GM19238 (cell line): ENCODE measurements around the gene HEATR9.

Experiments
- DNase-seq: peaks from one replicate; pipeline ENCODE4 v3.0.0; 2011; ENCODE audit warnings: low spot score; ENCODE audit not compliant: insufficient read length

HEATR9 gene

DNA sequence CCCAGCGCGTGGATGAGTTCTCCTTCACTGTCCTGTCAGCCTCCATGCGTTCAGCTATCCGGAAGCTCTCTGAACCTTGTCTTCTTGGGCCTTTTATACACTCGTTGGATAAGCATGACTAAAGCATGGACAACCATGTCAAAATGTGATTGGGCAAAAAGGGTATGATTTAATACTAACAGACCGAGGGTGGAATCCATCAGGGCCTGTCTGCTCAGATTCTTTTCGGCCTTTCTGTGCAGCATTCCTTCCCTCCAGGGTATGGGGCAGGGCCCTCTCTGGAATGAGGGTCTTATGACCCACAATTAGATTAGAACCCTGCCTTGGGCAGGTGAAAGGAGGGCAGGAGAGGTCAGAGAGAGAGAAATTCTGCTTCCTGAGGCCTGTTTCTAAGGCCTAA lies 25.5 kb upstream of the HEATR9 start:
- DNase-seq: no peak

DNA sequence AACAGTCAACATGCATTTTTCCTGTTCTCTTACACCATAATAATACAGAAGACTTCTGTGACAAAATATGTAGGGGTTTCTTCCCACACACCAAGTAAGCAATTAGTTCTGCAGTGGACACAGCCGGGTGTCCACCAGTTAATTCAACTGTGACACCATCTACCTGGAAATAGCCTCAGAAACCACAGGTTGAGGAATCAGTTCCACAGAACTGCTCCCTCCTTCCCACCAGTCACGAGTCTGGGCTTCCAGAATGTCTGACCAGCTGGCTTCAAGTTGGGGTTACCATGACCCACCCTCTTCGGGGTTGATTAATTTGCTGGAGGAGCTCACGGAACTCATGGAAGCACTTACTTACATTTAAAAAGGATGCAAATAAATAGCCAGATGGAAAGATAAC lies 25.1 kb upstream of the HEATR9 start:
- no peak for DNase-seq

DNA sequence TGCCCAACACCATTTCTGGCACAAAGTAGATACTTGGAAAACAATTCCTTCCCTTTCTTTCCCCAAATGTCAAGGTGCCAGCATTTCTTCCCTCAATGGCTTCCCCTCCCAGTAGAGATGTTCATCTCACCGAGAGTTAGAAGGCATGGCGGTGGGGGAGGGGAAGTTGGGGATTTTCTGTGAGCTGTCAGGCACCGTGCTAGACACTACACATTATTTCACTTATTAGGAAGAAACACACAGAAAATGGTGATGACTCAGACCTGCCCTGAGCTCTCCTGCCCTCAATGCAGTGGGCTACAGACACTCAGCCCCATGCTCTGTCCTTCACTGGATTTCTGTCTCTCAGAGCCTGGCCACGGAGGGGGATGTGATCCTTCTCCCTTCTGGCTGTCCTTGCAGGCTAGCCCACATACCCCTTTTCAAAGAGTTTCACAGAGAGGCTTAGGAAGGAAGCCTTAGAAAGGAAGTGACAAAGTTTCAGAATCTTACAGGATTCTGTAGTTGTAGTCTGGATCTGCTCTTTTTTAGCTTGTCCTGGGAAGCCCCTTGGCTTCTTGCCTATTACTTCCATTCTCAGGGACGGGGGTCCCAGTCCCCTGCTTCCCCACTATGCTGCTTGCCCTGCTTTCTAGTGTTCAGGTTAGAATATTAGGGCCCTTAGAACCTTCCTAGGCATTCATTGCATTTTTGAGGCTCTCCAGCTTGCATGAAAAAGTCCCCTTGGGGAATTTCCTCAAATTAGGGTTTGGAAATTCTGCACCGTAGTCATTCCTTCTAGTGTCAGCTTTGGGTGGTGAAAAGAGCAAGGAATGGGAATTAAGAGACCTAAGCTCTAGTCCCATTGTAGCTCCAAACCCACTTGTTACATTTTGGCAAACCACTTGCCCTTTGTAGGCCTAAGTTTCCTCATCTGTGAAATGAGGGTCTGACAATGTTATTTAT lies 23.7 kb upstream of the HEATR9 start:
- DNase-seq: no peak

DNA sequence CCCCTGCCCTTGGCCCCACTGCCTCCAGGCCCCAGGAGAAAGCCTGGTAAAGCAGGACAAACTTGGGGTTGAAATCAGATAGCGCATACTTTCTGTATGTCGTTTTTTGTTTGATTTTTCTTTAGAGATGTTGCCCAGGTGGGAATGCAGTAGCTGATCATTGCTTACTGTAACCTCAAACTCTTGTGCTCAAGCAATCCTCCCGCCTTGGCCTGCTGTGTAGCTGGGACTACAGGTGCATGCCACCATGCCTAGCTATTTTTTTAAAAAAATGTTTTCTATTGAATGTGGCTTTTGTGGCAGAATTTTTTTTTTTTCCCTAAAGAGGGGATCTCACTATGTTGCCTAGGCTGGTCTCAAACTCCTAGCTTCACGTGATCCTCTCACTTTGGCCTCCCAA lies 22.6 kb upstream of the HEATR9 start:
- no peak for DNase-seq

DNA sequence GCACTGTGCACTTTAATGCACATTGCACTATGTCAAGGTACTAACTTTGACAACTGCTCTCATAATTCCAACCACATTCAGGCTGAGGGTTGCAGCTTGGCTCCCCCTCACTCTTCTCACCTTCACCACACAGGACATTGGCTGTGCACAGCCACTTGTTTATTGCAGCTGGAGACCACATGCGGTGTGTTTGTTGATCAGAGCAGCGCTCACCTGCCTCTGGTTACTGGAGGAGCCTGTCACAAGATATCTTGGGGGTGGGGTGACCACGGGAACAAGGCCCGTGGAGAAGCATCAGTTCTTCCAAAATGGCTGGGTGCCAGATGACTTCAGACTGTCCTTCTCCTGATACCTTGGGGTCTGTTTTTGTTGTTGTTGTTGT lies 22.1 kb upstream of the HEATR9 start:
- no peak for DNase-seq

DNA sequence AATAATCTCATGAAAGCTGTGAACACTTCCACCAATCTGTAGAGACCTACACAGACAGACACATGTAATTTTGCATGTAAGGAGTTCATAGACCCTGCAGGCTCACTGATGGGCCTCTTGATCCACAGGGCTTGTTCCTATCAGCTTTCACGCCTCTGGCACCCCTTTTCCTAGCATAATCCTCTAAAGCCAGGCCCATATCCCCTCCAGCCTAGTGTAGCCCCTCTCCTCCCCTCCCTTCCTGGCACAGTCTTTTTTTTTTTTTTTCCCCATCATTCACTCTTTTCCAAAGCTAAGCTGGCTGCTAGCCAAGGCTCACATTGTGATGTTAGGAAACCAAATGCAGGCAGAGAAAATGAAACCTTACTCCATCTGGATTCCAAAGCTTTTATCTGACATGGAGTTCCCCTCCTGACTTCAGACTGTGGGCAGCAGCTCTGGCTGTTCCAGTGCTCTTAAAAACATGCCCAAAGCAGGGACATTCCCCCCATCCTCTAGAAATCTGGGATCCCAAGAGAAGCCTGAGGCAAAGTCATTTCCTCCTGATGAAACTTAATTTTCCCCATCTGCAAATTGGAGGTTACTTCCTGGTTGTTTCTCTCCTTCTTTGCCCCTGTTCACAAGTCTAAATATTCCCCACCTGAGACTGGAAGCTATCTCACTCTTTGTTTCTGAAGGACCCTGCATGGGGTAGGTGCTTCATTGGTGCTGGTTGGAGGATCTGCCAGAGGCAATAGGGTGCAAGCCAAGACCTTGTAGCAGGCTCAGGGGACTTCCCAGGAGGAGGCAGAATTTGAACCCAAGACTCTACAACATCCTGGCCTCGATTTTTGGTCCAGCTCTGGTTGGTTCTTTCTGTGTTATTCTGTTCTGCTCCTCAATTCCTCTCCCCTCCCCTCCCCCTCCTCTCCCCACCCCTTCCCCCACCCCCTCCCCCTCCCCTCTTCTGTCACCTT lies 21.4 kb upstream of the HEATR9 start:
- no peak for DNase-seq

DNA sequence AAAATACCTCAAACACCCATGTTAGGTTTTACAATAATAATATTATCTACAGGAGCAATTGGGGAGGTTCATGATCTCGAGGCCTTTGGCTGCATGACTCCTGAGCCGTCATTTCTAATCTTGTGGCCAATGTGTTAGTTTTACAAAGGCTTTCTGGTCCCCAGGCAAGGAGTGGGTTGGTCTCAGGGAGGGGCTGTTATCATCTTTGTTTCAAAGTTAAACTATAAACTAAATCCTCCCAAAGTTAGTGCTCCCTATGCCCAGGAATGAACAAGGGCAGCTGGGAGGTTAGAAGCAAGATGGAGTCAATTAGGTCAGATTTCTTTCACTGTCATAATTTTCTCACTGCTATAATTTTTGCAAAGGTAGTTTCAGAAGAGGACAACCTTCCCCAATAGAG lies 20.6 kb upstream of the HEATR9 start:
- DNase-seq: no peak

DNA sequence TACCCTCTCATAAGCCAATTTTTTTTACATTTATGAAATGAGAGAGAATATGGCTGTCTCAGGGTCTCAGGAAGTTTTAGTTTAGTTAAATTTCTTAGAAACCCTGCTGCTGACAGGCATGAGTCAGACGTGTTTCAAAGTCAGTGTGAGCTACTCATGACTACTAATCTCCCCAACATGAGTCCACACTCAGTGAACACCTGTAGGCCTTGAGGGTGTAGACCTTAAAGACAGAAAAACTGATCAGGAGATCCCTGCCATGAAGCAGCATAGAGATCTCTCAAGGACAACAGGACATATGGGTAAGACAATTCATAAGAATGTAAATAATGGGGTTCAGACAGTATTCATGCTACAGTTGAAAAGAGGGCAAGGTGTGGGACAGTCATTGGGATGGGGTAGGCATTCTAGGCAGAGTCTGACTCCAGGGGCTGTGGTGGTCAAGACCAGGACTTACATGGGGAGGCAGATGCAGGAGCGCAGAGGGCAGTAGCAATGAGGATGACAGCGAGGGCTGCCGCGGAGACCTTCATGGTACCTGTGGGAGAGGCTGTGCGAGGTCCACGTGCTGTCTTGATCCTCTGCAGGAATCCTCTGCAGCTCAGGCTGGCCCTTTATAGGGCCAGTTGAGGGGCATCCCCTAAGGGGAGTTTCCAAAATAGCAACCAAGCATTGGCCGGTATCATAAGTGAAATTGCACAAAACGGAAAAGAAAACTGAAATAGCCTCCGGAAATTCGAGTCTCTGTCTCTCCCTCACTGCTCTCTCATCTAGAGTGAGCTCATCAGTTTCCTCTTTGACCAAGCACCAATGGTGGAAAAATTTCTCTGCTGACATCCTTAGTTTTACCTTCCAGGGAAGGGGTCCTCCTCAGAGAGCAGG lies 11.3 kb upstream of the HEATR9 start, which contains the start of gene CCL5:
Gene CCL5 (minus strand): TSS at position 588 of the 882 bp plus-strand sequence.
- peak; percentile 76 for DNase-seq

DNA sequence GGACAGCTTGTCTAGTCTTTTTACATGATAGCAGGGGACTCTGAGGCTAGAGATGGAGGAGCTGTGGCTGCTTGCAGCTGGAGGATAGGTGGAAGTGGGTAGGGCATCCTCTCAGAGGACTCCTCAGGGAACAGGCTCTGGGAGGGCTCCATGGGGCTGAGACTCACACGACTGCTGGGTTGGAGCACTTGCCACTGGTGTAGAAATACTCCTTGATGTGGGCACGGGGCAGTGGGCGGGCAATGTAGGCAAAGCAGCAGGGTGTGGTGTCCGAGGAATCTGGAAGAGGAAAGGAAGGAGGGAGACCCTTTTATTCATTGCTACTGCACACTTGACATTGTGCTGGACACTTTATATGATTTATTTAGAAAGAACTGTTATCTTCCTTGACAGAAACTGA lies 9.7 kb upstream of the HEATR9 start:
- DNase-seq: no peak

DNA sequence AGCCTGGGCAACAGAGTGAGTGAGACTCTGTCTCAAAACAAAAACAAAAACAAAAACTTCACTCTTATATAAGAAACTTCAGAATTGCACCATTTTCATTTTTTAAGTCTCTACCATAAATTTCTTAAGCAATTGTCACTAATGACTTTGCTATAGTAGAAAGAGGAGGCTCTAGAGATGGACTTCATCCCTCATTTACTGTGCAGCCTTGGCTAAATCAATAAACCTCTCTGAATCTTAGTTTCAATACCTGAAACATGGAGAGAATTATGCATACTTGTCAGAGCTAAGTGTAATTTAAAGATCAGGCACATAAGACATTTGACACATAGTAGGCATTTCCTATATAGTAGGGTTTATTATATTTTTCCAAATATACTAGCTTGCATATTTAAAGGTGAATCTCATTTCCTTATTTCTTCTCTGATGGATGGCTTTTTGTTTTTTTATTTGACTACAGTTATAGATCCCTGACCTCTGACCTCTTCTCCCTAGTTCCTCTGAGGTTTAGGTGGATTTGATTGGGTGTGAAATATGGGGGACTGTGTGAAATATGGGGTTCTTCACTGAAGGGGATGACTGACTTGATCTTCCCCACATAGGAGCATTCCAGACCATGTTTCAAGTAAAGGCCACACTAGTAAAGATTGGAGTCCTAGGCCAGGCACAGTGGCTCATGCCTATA lies 8.8 kb upstream of the HEATR9 start:
- DNase-seq: no peak

DNA sequence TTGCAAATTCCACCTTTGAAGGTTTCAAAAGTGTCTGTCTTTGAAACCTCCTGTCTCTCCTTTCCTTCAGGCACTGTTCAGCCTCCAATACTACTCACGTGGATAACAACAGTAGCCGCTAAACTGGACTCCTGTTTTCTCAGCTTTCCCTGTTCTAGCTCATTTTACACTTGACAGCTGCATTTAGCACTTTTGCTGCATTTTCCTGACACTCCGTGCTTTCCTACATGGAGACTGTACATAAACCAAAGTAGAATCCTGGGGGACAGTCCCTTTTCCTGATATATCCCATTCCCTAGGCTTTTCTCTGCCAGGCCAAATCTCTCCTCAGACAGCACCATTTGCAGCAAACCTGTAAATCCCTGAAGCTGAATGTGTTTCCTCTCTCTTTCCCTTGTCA lies 7.8 kb upstream of the HEATR9 start:
- DNase-seq: no peak

DNA sequence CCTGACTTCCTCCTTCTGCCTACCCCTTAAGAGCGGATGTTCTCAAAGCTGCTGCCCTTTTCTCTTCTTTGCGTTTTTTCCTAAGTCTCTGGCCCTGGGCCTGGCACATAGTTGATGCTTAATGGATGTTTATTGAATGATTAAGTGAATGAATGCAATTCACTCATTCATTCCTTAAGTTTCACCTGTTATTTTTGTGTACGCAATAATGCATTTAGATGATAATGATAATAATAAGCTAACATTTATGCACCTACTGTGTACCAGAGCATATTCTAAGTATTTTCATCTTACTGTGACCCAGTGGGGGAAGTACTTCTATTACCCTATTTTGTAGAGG lies 7.1 kb upstream of the HEATR9 start:
- no peak for DNase-seq

DNA sequence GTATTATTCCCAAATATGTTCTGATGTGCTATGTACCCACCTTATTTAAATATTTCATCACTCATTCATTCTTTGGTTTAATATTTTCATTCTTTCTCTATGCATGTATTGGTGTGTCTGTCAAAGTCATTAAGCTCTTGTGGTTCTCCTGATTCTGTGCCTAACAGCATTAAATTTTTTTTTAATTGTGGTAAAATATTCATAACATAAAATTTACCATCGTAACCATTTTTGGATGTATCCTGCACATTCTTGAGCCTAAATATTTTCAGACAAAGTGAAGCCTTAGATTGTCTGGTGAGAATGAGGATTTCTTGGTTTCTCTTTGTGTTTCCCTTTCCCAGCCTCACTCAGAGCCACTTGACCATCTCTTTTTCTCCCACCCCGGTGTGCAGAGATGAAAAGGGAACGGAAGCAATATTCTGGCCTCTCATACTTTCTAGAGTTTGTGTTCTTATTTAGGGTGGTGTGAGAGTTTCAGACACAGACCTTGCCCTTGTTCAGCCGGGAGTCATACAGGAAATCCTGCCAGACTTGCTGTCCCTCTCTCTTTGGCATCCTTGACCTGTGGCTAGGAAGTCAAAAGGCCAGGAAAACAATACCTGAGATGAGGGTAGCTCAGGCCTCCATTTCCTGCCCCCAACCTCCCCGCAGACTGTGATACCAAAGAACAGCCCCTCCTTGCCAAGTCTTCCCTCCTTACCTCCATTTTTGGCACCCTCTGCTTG lies 6.5 kb upstream of the HEATR9 start:
- no peak for DNase-seq

DNA sequence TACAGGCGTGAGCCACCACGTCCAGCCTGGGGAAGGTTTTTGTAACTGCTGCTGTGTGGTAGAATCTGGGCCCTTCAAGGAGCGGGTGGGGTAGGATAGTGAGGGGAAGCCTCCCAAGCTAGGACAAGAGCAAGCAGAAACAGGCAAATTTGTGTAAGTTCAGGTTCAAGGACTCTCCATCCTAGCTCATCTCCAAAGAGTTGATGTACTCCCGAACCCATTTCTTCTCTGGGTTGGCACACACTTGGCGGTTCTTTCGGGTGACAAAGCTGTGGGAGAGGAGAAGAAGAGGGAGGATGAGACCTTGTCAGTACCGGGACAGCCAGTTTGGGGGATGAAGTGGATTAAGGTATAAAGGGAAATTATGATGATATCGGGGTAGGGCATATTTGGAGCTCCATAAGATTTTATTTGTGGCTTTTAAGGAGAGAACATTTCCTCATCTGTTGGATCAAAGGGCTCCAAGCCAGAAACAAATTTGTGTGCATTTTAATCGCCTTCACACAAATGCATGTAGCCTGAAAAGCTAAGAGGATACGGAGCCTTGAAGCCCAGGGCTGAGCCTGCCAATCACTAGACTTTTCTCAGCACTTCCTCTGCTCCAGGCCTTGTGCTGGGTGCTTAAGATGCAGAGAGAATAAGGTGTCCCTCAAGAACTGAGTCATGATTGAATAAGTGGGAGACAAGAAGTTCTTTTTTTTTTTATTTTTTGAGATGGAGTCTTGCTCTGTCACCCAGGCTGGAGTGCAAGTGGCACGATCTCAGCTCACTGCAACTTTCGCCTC lies 3.7 kb upstream of the HEATR9 start:
- DNase-seq: no peak

DNA sequence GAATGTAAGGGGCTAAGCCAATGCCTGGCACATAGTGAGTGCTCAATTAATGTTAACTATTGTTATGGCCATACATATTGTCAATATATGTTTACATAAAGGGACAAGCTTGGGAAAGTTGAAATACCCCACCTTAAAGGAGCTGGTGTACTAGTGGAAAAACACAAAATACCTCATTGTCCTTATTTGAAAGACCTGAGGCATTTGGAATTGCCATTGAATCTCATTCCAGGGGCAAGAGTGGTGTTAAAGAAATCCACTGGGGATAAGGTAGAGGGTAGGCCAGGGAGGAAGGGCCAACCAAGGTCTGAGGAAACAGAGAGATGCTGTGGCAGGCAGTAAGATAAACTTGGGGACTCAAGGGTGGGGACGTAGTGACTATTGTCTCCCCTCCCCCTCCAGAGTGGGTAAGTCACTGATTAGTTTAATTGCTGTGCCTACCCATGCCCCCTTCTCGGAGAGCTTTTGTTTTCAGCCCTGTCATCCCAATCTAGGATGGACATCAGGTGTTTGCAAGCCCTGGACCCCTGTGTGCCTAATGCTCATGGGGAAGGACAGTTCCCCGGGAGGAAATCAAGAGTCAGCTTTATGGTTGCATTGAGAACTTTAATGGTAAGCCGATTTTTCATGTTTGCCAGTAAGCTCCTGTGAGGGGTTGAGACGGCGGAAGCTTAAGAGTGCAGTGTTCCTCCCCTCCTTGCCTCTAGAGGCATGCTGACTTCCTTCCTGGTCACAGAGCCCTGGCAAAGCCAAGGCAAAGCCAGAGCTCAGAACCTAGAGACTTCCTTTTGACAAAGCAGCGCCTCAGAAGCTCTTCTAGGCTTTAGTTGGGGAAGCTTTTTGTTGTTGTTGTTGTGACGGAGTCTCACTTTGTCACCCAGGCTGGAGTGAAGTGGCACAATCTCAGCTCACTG lies 2.5 kb upstream of the HEATR9 start:
- no peak for DNase-seq

DNA sequence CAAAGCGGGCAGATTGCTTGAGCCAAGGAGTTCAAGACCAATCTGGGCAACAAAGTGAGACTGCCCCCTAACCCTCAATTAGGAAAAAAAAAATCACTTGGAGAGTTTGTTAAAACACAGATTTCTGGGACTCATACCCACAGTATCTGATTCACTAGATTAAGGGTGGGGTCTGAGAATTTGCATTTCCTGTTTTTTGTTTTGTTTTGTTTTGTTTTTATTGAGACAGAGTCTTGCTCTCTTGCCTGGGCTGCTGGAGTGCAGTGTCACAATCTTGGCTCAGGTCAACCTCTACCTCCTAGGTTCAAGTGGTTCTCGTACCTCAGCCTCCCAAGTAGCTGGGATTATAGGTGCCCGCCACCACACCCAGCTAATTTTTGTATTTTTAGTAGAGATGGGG lies 1.1 kb downstream of the HEATR9 start:
- DNase-seq: no peak

DNA sequence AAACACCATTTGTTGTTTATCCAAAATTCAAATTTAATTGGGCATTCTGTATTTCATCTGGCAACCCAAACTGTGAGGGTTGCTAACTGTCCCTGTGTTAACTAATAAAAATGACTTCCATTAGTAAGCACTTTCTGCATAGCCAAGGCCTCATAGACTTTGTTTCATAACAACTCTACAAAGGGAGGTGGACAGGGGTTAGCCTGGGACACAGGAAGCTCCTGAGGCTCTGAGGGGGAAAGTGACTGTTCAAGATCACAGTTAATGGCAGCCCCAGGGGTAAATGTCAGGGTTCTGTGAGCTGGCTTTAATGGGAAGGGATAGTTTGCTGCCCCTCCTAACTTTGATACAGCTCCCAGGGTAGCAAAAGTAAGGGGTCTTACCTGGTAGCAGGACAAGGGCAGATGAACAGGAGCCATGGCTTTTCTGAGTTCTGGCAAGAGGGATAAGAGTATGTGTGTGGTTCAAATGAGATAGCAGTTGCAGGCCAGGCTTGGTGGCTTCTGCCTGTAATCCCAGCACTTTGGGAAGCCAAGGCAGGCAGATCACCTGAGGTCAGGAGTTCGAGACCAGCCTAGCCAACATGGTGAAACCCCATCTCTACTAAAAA lies 2.2 kb downstream of the HEATR9 start:
- DNase-seq: no peak
